ENCODE results near the gene LRRN4. TPM values are rescaled to one million over a fixed set of nuclear protein-coding genes. Genes with fewer than 3 reads are reported as not detected.
A peak's percentile ranks its signal among the peaks of the same experiment; 100 is the strongest.

Gene LRRN4
- polyA plus RNA-seq, 2 of the 4 experiments (the other 2 are of a cell fraction): not detected

DNA sequence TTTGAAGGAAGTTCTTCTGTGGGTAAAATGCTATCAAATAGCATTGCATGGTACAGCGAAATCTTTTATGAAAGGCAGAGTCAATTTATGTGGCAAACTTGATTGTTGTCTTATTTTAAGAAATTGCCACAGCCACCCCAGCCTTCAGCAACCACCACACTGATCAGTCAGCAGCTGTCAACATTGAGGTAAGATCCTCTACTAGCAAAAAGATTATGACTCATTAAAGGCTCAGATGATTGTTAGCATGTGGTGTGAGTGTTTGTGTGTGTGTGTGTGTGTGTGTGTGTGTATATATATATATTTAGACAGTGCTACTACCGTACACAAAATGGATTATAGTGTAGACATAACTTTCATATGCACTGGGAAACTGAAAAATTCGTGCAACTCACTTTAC is 27.8 kb downstream of the LRRN4 start:
- ChIA-PET POLR2A (interaction anchor here (1.6 kb wide), 1 partner anchor 18 kb away, joined by 3 read pairs; no protein-coding TSS in a partner anchor), CTCF (interaction anchor here (0.8 to 1.7 kb wide), 2 partner anchors 15 to 17 kb away, joined by 3 to 4 read pairs; no protein-coding TSS in a partner anchor)
- H3K27ac ChIP-seq: no peak overlapping the region
- no peak overlapping the region for H3K4me2 ChIP-seq
- WGBS (ENCODE audit: missing lambda C conversion rate): 85% methylated on average over 3 of the region's 3 CpGs
- DNase-seq (ENCODE audit: low read depth in 1 of 2, low spot score in 1 of 2) (no peak), ATAC-seq (no peak), FAIRE-seq (no peak)
- no peak overlapping the region for H3K4me3 ChIP-seq
- H3K9me3 ChIP-seq: peaks cover 12% of the 10 kb centered on the region
- TF ChIP-seq RAD21 (conservative IDR thresholded peaks at IDR 0.05 in 1 of 2, IDR thresholded peaks at IDR 0.05 in 1 of 2) (no peak), FOSL2 (IDR thresholded peaks at IDR 0.05) (no peak), FOSL2 (CRISPR knock-in tag; IDR thresholded peaks at IDR 0.05) (peak; percentile 40; the same call in 1 of the 2 replicates), SREBF2 (IDR thresholded peaks at IDR 0.05) (no peak), MYC (IDR thresholded peaks at IDR 0.05; ENCODE audit: borderline replicate concordance, low read length) (no peak)
- peaks cover 13% of the 10 kb centered on the region for H3K4me1 ChIP-seq

DNA sequence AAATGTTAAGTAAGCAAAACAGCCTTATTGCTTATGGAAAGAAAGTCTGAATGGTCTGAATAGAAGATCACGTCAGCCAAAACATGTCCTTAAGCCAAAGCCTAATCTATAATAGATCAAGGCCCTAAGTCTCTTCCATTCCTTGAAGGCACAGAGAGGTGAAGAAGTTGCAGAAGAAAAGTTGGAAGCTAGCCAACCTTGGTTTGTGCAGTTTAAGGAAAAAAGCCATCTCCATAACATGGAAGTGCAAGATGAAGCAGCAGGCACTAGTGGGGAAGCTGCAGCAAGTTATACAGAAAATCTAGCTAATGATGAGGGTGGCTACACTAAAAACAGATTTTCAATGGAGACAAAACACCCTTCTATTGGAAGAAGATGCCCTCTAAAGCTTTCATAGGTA is 29.1 kb downstream of the LRRN4 start:
- no peak overlapping the region for H3K27ac ChIP-seq
- POLR2A ChIA-PET: interaction anchor here (0.9 kb wide), 1 partner anchor 16 kb away, joined by 3 read pairs; no protein-coding TSS in a partner anchor
- no peak overlapping the region for H3K4me3 ChIP-seq
- peaks cover 12% of the 10 kb centered on the region for H3K9me3 ChIP-seq
- DNase-seq (ENCODE audit: low read depth in 1 of 2, low spot score in 1 of 2) (no peak), ATAC-seq (no peak), FAIRE-seq (peak; percentile 73)
- H3K4me1 ChIP-seq: peaks cover 13% of the 10 kb centered on the region
- no peak for TF ChIP-seq NFE2L2 (conservative IDR thresholded peaks at IDR 0.05; ENCODE audit: low read length)
- TF ChIP-seq BHLHE40 (IDR thresholded peaks at IDR 0.05; ENCODE audit: low read depth, low read length): no peak
- no peak for TF ChIP-seq JUN (IDR thresholded peaks at IDR 0.05)
- H3K4me2 ChIP-seq: no peak overlapping the region
- 91% methylated on average over 1 of the region's 1 CpG for WGBS (ENCODE audit: missing lambda C conversion rate)
- CTCF ChIA-PET: interaction anchor here (1.0 to 1.5 kb wide), 3 partner anchors 17 to 496 kb away, joined by 3 to 4 read pairs (median 4); no protein-coding TSS in a partner anchor

DNA sequence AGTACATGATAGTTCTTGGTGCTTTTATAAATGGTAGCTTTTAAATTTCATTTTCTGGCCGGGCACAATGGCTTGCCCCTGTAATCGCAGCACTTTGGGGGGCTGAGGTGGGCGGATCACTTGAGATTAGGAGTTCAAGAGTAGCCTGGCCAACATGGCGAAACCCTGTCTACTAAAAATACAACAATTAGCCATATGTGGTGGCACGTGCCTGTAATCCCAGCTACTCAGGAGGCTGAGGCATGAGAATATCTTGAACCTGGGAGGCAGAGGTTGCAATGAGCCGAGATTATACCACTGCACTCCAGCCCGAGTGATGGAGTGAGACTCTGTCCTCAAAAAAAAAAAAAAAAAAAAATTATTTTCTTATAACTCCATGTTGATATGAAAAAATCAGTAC is 36.0 kb downstream of the LRRN4 start:
- FAIRE-seq: no peak
- H3K27ac ChIP-seq: no peak overlapping the region
- CTCF ChIA-PET: interaction anchor here (0.8 kb wide), 1 partner anchor 230 kb away, joined by 3 read pairs; no protein-coding TSS in a partner anchor
- no peaks in the 10 kb centered on the region for H3K9me3 ChIP-seq
- no peak overlapping the region for H3K4me2 ChIP-seq
- ATAC-seq: no peak
- TF ChIP-seq NR3C1 (IDR thresholded peaks at IDR 0.05) (no peak), TP53 (CRISPR knock-in tag; IDR thresholded peaks at IDR 0.05) (no peak), ZFP36 (IDR thresholded peaks at IDR 0.05; ENCODE audit: borderline replicate concordance, partially characterized antibody) (no peak), CHD2 (IDR thresholded peaks at IDR 0.05; ENCODE audit: low read length, partially characterized antibody) (no peak), RCOR1 (IDR thresholded peaks at IDR 0.05; ENCODE audit: low read depth, low read length) (no peak), FOSB (CRISPR knock-in tag; IDR thresholded peaks at IDR 0.05) (no peak), HOXB13 (CRISPR knock-in tag; IDR thresholded peaks at IDR 0.05; ENCODE audit: low read depth) (no peak), JUNB (IDR thresholded peaks at IDR 0.05) (no peak)
- TF ChIP-seq, protein P1, sequence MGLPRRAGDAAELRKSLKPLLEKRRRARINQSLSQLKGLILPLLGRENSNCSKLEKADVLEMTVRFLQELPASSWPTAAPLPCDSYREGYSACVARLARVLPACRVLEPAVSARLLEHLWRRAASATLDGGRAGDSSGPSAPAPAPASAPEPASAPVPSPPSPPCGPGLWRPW (IDR thresholded peaks at IDR 0.05): no peak
- 93% methylated on average over 7 of the region's 7 CpGs for WGBS (ENCODE audit: missing lambda C conversion rate)
- H3K4me3 ChIP-seq: no peak overlapping the region
- DNase-seq (ENCODE audit: low read depth in 1 of 2, low spot score in 1 of 2): no peak
- no peaks in the 10 kb centered on the region for H3K4me1 ChIP-seq
- POLR2A ChIA-PET: no interaction called here

DNA sequence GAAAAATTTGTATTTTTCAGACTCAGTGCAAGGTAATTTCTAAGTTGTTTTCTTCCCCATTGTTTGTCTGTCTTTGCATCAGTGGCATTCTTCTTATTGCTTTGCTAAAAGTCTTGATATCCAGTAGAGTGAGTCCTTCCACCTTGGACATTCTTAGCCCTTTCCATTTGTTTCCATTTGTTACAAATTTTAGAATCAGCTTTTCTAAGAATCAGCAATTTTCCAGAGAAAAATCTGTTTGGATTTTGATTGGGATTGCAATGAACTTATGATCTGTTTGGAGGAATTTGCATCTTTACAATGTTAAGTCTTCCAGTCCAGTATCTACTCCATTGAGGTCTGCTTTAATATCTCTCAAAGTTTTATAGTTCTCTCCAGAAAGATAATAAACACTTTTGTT is 36.4 kb downstream of the LRRN4 start:
- ChIA-PET CTCF (interaction anchor here (0.8 kb wide), 1 partner anchor 229 kb away, joined by 3 read pairs; no protein-coding TSS in a partner anchor), POLR2A (no interaction called here)
- DNase-seq (ENCODE audit: low read depth in 1 of 2, low spot score in 1 of 2) (no peak), FAIRE-seq (no peak), ATAC-seq (no peak)
- TF ChIP-seq NR3C1 (IDR thresholded peaks at IDR 0.05) (no peak), NFE2L2 (conservative IDR thresholded peaks at IDR 0.05; ENCODE audit: low read length) (no peak), MAFK (IDR thresholded peaks at IDR 0.05; ENCODE audit: partially characterized antibody) (peak; percentile 74), KDM1A (IDR thresholded peaks at IDR 0.05; ENCODE audit: low read depth) (no peak)
- no peak overlapping the region for H3K27ac ChIP-seq
- no peak overlapping the region for H3K4me2 ChIP-seq
- no peak overlapping the region for H3K4me3 ChIP-seq
- H3K9me3 ChIP-seq: no peaks in the 10 kb centered on the region
- no peaks in the 10 kb centered on the region for H3K4me1 ChIP-seq

DNA sequence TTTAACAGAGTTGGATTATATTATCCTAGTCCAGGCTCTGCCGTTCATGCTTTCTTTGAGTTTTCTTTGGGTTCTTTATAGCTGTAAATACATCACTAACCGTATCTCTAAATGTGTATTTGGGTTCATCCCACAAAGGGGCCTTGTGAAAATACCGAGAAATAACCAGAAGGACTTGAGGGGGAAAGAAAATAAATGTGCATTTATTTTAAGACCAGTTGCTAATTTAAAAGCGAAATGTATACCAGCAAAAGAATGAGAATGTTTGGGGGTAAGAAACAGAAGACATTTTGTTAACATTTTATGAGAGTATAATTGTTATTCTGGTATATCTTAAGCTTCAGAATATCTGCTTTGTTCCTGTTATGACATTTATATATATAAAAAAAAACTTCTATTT is 38.9 kb downstream of the LRRN4 start:
- Histone ChIP-seq H3K4me2 (no peak overlapping the region), H3K4me3 (no peak overlapping the region), H3K4me1 (no peaks in the 10 kb centered on the region), H3K27ac (no peak overlapping the region), H3K9me3 (no peaks in the 10 kb centered on the region)
- no peak for ATAC-seq
- DNase-seq (ENCODE audit: low read depth in 1 of 2, low spot score in 1 of 2): no peak
- peak; percentile 96 for FAIRE-seq
- ChIA-PET POLR2A (no interaction called here), CTCF (interaction anchor here (1.0 to 2.1 kb wide), 3 partner anchors 227 to 486 kb away, joined by 4 to 8 read pairs (median 5); no protein-coding TSS in a partner anchor)
- 92% methylated on average over 4 of the region's 4 CpGs for WGBS (ENCODE audit: missing lambda C conversion rate)
- TF ChIP-seq, protein P2, sequence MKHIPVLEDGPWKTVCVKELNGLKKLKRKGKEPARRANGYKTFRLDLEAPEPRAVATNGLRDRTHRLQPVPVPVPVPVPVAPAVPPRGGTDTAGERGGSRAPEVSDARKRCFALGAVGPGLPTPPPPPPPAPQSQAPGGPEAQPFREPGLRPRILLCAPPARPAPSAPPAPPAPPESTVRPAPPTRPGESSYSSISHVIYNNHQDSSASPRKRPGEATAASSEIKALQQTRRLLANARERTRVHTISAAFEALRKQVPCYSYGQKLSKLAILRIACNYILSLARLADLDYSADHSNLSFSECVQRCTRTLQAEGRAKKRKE (CRISPR knock-in tag; IDR thresholded peaks at IDR 0.05; ENCODE audit: low read depth): no peak
- TF ChIP-seq ZFP36 (IDR thresholded peaks at IDR 0.05; ENCODE audit: borderline replicate concordance, partially characterized antibody) (no peak), ZSCAN20 (CRISPR knock-in tag; IDR thresholded peaks at IDR 0.05) (no peak), RARB (CRISPR knock-in tag; IDR thresholded peaks at IDR 0.05) (no peak), EHMT2 (IDR thresholded peaks at IDR 0.05; ENCODE audit: low read depth) (no peak), HOXB13 (CRISPR knock-in tag; IDR thresholded peaks at IDR 0.05; ENCODE audit: low read depth) (no peak), FOXS1 (CRISPR knock-in tag; IDR thresholded peaks at IDR 0.05) (no peak), CEBPB (IDR thresholded peaks at IDR 0.05) (no peak), MAZ (IDR thresholded peaks at IDR 0.05; ENCODE audit: borderline replicate concordance, low read depth, low read length) (no peak)
- TF ChIP-seq, protein P1 (IDR thresholded peaks at IDR 0.05): no peak
- TF ChIP-seq, protein P3, sequence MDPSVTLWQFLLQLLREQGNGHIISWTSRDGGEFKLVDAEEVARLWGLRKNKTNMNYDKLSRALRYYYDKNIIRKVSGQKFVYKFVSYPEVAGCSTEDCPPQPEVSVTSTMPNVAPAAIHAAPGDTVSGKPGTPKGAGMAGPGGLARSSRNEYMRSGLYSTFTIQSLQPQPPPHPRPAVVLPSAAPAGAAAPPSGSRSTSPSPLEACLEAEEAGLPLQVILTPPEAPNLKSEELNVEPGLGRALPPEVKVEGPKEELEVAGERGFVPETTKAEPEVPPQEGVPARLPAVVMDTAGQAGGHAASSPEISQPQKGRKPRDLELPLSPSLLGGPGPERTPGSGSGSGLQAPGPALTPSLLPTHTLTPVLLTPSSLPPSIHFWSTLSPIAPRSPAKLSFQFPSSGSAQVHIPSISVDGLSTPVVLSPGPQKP (IDR thresholded peaks at IDR 0.05; ENCODE audit: low read depth, low read length): no peak

All from A549 (cell line).